OCI-LY1 (cell line): ENCODE results near the gene SNRK.

Experiments used
- H2AFZ ChIP-seq: fragments of 200-600 bp; sonication (generic), shearing (Covaris generic); 2 replicates; pipeline ENCODE4 v1.6.0; 2014; ENCODE audit warnings: antibody characterized with exemption, mild to moderate bottlenecking, low read length
- H3F3A ChIP-seq: fragments of 200-600 bp; sonication (generic), shearing (Covaris generic); 2 replicates; pipeline ENCODE4 v1.6.0; 2014; ENCODE audit warnings: mild to moderate bottlenecking, antibody characterized with exemption, low read length, moderate library complexity; ENCODE audit not compliant: insufficient read depth
- H3K27ac ChIP-seq: fragments of 200-600 bp; sonication (generic); 2 replicates; pipeline ENCODE4 v1.5.1; 2014; ENCODE audit warnings: low read length, mixed run types, mild to moderate bottlenecking, low read depth; ENCODE audit not compliant: poor library complexity, severe bottlenecking
- H3K27me3 ChIP-seq: fragments of 200-600 bp; sonication (generic); 2 replicates; pipeline ENCODE4 v1.6.0; 2014; ENCODE audit warnings: antibody characterized with exemption, mild to moderate bottlenecking, low read length, moderate library complexity; ENCODE audit not compliant: insufficient read depth
- H3K36me3 ChIP-seq: fragments of 200-600 bp; sonication (generic); 2 replicates; pipeline ENCODE4 v1.6.1; 2014; ENCODE audit warnings: mild to moderate bottlenecking, antibody characterized with exemption, low read length, moderate library complexity, mixed read lengths; ENCODE audit not compliant: insufficient read depth
- H3K4me1 ChIP-seq: fragments of 200-600 bp; sonication (generic); 2 replicates; pipeline ENCODE4 v1.5.1; 2014; ENCODE audit warnings: mild to moderate bottlenecking, low read length, moderate library complexity; ENCODE audit not compliant: insufficient read depth, severe bottlenecking
- H3K4me2 ChIP-seq: fragments of 200-600 bp; sonication (generic), shearing (Covaris generic); 2 replicates; pipeline ENCODE4 v1.6.1; 2014; ENCODE audit warnings: low read length
- H3K4me3 ChIP-seq: fragments of 200-600 bp; sonication (generic); 2 replicates; pipeline ENCODE4 v1.5.1; 2014; ENCODE audit warnings: low read length, low read depth, mild to moderate bottlenecking, mixed read lengths; ENCODE audit not compliant: poor library complexity, severe bottlenecking
- H3K79me2 ChIP-seq: fragments of 200-600 bp; shearing (Covaris generic); 2 replicates; pipeline ENCODE4 v1.6.1; 2016; ENCODE audit warnings: mixed run types, low read length, mixed read lengths; ENCODE audit not compliant: insufficient read depth
- H3K9ac ChIP-seq: fragments of 200-600 bp; sonication (generic), shearing (Covaris generic); 2 replicates; pipeline ENCODE4 v1.6.1; 2014; ENCODE audit warnings: mild to moderate bottlenecking, low read length, mixed read lengths
- H3K9me2 ChIP-seq: fragments of 200-600 bp; sonication (generic), shearing (Covaris generic); 2 replicates; pipeline ENCODE4 v1.6.1; 2014; ENCODE audit warnings: low read depth, mild to moderate bottlenecking, low read length, mixed read lengths
- H3K9me3 ChIP-seq: fragments of 200-600 bp; shearing (Covaris generic); 2 replicates; pipeline ENCODE4 v1.6.1; 2014; ENCODE audit warnings: low read length, mixed read lengths
- H4K20me1 ChIP-seq: fragments of 200-600 bp; sonication (generic), shearing (Covaris generic); 2 replicates; pipeline ENCODE4 v1.6.0; 2016; ENCODE audit warnings: mild to moderate bottlenecking, low read length; ENCODE audit not compliant: insufficient read depth
- EZH2 ChIP-seq: fragments of 200-600 bp; sonication (generic), shearing (Covaris generic); IDR thresholded peaks from 2 replicates; pipeline ENCODE4 v1.8.0; 2017; ENCODE audit warnings: borderline replicate concordance, mixed run types, mild to moderate bottlenecking, antibody characterized with exemption, low read length, moderate library complexity, mixed read lengths
- TF ChIP-seq, protein P1 (sequence below): fragments of 200-600 bp; sonication (generic), shearing (Covaris generic); IDR thresholded peaks from 2 replicates; pipeline ENCODE4 v1.5.1; 2017; ENCODE audit warnings: mild to moderate bottlenecking, antibody characterized with exemption, low read length, moderate library complexity, mixed read lengths

SNRK gene

DNA sequence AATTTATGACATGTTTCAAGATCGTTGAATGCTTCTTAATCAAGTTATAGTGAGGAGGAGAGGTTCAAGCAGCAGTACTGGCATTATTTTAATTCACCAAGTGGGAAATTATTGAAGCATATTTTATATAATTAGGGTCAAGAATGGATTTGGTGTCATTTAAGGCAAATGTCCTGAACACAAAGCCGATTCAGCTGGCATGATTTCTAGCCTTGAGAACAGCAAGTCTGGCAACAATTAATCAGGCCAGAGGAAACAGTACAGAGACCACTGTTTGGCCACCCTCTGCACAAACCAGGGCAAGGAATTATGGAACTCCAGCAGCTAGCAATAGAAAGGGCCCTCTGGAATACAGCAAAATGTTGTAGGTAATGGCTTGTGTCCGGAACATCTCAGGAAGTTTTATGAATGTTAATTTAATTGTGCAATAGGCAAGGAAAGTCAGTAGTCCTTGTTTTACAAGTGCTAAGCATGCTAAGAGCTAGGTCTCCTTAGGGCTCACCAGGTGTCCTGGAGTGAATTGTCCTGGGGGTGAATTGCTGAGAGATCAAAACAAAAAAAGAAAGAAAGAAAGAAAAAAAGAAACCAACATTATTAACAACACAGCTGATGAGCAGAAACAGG lies 38.7 kb upstream of the SNRK start:
- Histone ChIP-seq H3K9me3 (no peaks in the 10 kb centered on the region), H3K27me3 (no peaks in the 10 kb centered on the region), H3F3A (no peaks in the 10 kb centered on the region), H3K9ac (no peak overlapping the region), H3K4me3 (no peak overlapping the region), H4K20me1 (no peaks in the 10 kb centered on the region), H3K27ac (no peak overlapping the region), H3K4me1 (peaks cover 7% of the 10 kb centered on the region), H3K36me3 (no peaks in the 10 kb centered on the region), H3K79me2 (no peaks in the 10 kb centered on the region), H3K4me2 (no peak overlapping the region), H2AFZ (no peak overlapping the region), H3K9me2 (no peaks in the 10 kb centered on the region)
- TF ChIP-seq, protein P1, sequence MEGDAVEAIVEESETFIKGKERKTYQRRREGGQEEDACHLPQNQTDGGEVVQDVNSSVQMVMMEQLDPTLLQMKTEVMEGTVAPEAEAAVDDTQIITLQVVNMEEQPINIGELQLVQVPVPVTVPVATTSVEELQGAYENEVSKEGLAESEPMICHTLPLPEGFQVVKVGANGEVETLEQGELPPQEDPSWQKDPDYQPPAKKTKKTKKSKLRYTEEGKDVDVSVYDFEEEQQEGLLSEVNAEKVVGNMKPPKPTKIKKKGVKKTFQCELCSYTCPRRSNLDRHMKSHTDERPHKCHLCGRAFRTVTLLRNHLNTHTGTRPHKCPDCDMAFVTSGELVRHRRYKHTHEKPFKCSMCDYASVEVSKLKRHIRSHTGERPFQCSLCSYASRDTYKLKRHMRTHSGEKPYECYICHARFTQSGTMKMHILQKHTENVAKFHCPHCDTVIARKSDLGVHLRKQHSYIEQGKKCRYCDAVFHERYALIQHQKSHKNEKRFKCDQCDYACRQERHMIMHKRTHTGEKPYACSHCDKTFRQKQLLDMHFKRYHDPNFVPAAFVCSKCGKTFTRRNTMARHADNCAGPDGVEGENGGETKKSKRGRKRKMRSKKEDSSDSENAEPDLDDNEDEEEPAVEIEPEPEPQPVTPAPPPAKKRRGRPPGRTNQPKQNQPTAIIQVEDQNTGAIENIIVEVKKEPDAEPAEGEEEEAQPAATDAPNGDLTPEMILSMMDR = no peak
- no peak for TF ChIP-seq EZH2

DNA sequence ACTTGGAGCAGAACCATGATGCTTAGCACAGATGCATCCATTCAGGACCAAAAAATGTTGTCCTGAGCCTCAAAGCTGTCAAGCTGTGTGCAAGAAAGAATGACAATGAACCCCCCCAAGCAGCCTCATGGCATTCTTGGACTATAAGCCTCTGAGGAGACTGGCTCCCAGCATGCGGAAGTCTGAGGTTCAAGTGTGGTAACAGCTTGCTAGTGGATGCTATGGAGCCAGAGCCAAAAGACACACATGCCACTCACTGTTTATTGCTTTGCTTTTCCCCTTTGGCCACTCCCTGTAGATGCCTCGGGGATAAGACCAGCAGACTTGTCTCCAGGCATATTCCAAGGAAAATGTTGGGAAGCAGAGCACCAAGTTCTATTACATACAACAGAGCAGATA lies 38.2 kb upstream of the SNRK start:
- H3K27ac ChIP-seq = no peak overlapping the region

GRCh38 chr3:43248973-43249372 lies 37.4 kb upstream of the SNRK start:
- Histone ChIP-seq H3K79me2 (no peaks in the 10 kb centered on the region), H3K36me3 (no peaks in the 10 kb centered on the region), H3K9me2 (no peaks in the 10 kb centered on the region), H3K9me3 (no peaks in the 10 kb centered on the region), H3F3A (no peaks in the 10 kb centered on the region), H3K4me1 (peaks cover 7% of the 10 kb centered on the region), H3K27me3 (no peaks in the 10 kb centered on the region), H3K4me2 (no peak overlapping the region), H2AFZ (no peak overlapping the region), H3K9ac (no peak overlapping the region), H3K27ac (no peak overlapping the region), H3K4me3 (no peak overlapping the region), H4K20me1 (no peaks in the 10 kb centered on the region)
- TF ChIP-seq EZH2 = no peak
- TF ChIP-seq, protein P1 = no peak

More for the DNA sequence above, 38.2 kb upstream of the SNRK start:
- H3K4me1 ChIP-seq = peaks cover 7% of the 10 kb centered on the region
- H3K9ac ChIP-seq = no peak overlapping the region
- no peaks in the 10 kb centered on the region for H3K36me3 ChIP-seq
- H3F3A ChIP-seq = no peaks in the 10 kb centered on the region
- H3K9me2 ChIP-seq = no peaks in the 10 kb centered on the region
- TF ChIP-seq, protein P1 = no peak
- no peak for TF ChIP-seq EZH2
- no peak overlapping the region for H3K4me3 ChIP-seq
- no peak overlapping the region for H3K4me2 ChIP-seq
- no peak overlapping the region for H2AFZ ChIP-seq
- no peaks in the 10 kb centered on the region for H3K27me3 ChIP-seq
- H4K20me1 ChIP-seq = no peaks in the 10 kb centered on the region
- H3K9me3 ChIP-seq = no peaks in the 10 kb centered on the region
- no peaks in the 10 kb centered on the region for H3K79me2 ChIP-seq
